WTC11 (cell line): Measurements from ENCODE around the gene MAP1LC3A. TPM values are rescaled to one million over a fixed set of nuclear protein-coding genes. Genes with fewer than 3 reads are reported as not detected.

ENCODE experiments used
- ATAC-seq: fragments of 200-7000 bp; cut with Tn5 transposase; 2 replicates; pipeline ENCODE4 v1.10.0; 2021; ENCODE audit warnings: mild to moderate bottlenecking, moderate library complexity
- CTCF ChIA-PET: fragments of 300-600 bp; sonication (Branson Sonifier 250); formaldehyde crosslinking; loops from one replicate; lab custom pipeline; 2021; ENCODE audit warnings: antibody characterized with exemption; lab: Charles Lee
- POLR2A ChIA-PET: fragments of 350-600 bp; sonication (Branson Sonifier 250); formaldehyde crosslinking; loops from one replicate; lab custom pipeline; 2021; ENCODE audit warnings: antibody characterized with exemption; lab: Charles Lee
- DNase-seq: peaks from one replicate; pipeline ENCODE4 v3.0.0; 2021; ENCODE audit warnings: low spot score
- H3K27ac Mint-ChIP-seq: 2 replicates; pipeline ENCODE4 v1.8.0; 2021; ENCODE audit warnings: mixed read lengths
- H3K27me3 Mint-ChIP-seq: 2 replicates; pipeline ENCODE4 v1.8.0; 2021; ENCODE audit warnings: low read depth, mild to moderate bottlenecking, moderate library complexity, mixed read lengths
- H3K36me3 Mint-ChIP-seq: 2 replicates; pipeline ENCODE4 v1.8.0; 2021; ENCODE audit warnings: mixed read lengths
- H3K4me1 Mint-ChIP-seq: 2 replicates; pipeline ENCODE4 v1.8.0; 2022; ENCODE audit warnings: mixed read lengths
- H3K4me3 Mint-ChIP-seq: 2 replicates; pipeline ENCODE4 v1.8.0; 2021; ENCODE audit warnings: mild to moderate bottlenecking, moderate library complexity, mixed read lengths
- H3K9me3 Mint-ChIP-seq: 2 replicates; pipeline ENCODE4 v1.8.0; 2021; ENCODE audit warnings: mixed read lengths
- ATF1 ChIP-seq: sonication (generic); formaldehyde crosslinking; IDR thresholded peaks from 2 replicates; pipeline ENCODE4 v1.8.1; 2023; ENCODE audit warnings: mild to moderate bottlenecking, moderate library complexity, missing genetic modification reagents
- E2F1 ChIP-seq: sonication (generic); formaldehyde crosslinking; IDR thresholded peaks from 2 replicates; pipeline ENCODE4 v1.8.0; 2022; ENCODE audit warnings: mild to moderate bottlenecking, missing genetic modification reagents
- EMX1 ChIP-seq: fragments of 250-450 bp; sonication (Bioruptor Pico); IDR thresholded peaks from 2 replicates; pipeline ENCODE4 v1.8.0; 2021; ENCODE audit warnings: mild to moderate bottlenecking
- FOXP1 ChIP-seq: sonication (generic); formaldehyde crosslinking; IDR thresholded peaks from 2 replicates; pipeline ENCODE4 v1.8.0; 2022; ENCODE audit warnings: missing genetic modification reagents, mild to moderate bottlenecking, moderate library complexity, borderline replicate concordance
- NR3C1 ChIP-seq: sonication (generic); formaldehyde crosslinking; conservative IDR thresholded peaks from 2 replicates; pipeline ENCODE4 v1.8.1; 2023; ENCODE audit warnings: low read depth, mild to moderate bottlenecking, missing genetic modification reagents
- RORB ChIP-seq: fragments of 250-450 bp; sonication (Bioruptor Pico); IDR thresholded peaks from 2 replicates; pipeline ENCODE4 v1.9.0; 2021; ENCODE audit warnings: mild to moderate bottlenecking
- USF1 ChIP-seq: sonication (generic); formaldehyde crosslinking; IDR thresholded peaks from 2 replicates; pipeline ENCODE4 v1.8.0; 2022; ENCODE audit warnings: mild to moderate bottlenecking, missing genetic modification reagents
- ZBTB21 ChIP-seq: sonication (generic); formaldehyde crosslinking; IDR thresholded peaks from 2 replicates; pipeline ENCODE4 v1.8.1; 2023; ENCODE audit warnings: mild to moderate bottlenecking, missing genetic modification reagents, borderline replicate concordance
- ZBTB43 ChIP-seq: sonication (generic); formaldehyde crosslinking; IDR thresholded peaks from 2 replicates; pipeline ENCODE4 v1.8.1; 2023; ENCODE audit warnings: mild to moderate bottlenecking, missing genetic modification reagents
- ZNF138 ChIP-seq: sonication (generic); formaldehyde crosslinking; conservative IDR thresholded peaks from 2 replicates; pipeline ENCODE4 v1.8.1; 2022; ENCODE audit warnings: mild to moderate bottlenecking, moderate library complexity, missing genetic modification reagents
- ZNF281 ChIP-seq: sonication (generic); formaldehyde crosslinking; IDR thresholded peaks from 2 replicates; pipeline ENCODE4 v1.8.0; 2023; ENCODE audit warnings: mild to moderate bottlenecking, missing genetic modification reagents
- ZNF396 ChIP-seq: fragments of 250-450 bp; sonication (Bioruptor Pico); IDR thresholded peaks from 2 replicates; pipeline ENCODE4 v1.8.0; 2021; ENCODE audit warnings: mild to moderate bottlenecking, moderate library complexity, borderline replicate concordance
- total RNA-seq: library from RNA; stranded (reverse); gene quantifications from 3 replicates; pipeline ENCODE4 v1.2.3, GENCODE V29; 2021
- TF ChIP-seq, protein P1 (sequence below): sonication (generic); formaldehyde crosslinking; IDR thresholded peaks from 2 replicates; pipeline ENCODE4 v1.8.1; 2023; ENCODE audit warnings: mild to moderate bottlenecking, missing genetic modification reagents, moderate library complexity
- TF ChIP-seq, protein P2 (sequence below): fragments of 250-450 bp; sonication (Bioruptor Pico); IDR thresholded peaks from 2 replicates; pipeline ENCODE4 v1.8.0; 2021; ENCODE audit warnings: mild to moderate bottlenecking
- TF ChIP-seq, protein P3 (sequence below): sonication (generic); formaldehyde crosslinking; IDR thresholded peaks from 2 replicates; pipeline ENCODE4 v1.8.0; 2023; ENCODE audit warnings: missing genetic modification reagents, mild to moderate bottlenecking, borderline replicate concordance
- TF ChIP-seq, protein P4 (sequence below): sonication (generic); formaldehyde crosslinking; IDR thresholded peaks from 2 replicates; pipeline ENCODE4 v1.8.0; 2022; ENCODE audit warnings: mild to moderate bottlenecking, missing genetic modification reagents

The MAP1LC3A gene
- total RNA-seq, 1 experiment from 2014 or later, result 7.5 TPM

DNA sequence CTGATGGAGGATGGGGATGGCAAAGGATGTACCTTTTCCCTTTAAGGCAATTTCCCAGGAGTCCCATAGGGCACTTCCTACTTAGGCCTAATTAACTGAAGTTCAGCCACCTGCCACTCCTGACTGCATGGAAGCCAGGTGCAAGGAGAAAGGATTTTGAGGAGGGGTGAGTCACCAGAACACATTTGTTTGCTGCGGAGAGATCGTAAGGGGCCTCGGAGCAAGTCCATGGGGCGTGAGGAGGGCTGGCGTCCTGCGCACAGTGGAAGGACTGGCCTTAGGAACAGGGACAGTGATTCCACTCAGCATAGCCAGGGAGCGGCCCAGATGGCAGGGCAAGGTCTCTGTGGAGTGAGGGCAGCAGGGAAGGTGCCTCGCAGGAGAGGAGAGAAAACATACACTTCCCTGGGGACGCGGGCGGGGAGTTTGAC, 11.8 kb upstream of the MAP1LC3A start:
- Mint-ChIP-seq H3K27me3 (0 out of 2 replicates have a peak, but pooled peaks cover 3% of the 10 kb centered on the region), H3K9me3 (no peaks in the 10 kb centered on the region)
- TF ChIP-seq USF1 (CRISPR knock-in tag) (no peak), ATF1 (CRISPR knock-in tag) (no peak), FOXP1 (no peak), RORB (CRISPR knock-in tag) (no peak)
- TF ChIP-seq, protein P1, sequence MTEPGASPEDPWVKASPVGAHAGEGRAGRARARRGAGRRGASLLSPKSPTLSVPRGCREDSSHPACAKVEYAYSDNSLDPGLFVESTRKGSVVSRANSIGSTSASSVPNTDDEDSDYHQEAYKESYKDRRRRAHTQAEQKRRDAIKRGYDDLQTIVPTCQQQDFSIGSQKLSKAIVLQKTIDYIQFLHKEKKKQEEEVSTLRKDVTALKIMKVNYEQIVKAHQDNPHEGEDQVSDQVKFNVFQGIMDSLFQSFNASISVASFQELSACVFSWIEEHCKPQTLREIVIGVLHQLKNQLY, result no peak
- TF ChIP-seq, protein P2, sequence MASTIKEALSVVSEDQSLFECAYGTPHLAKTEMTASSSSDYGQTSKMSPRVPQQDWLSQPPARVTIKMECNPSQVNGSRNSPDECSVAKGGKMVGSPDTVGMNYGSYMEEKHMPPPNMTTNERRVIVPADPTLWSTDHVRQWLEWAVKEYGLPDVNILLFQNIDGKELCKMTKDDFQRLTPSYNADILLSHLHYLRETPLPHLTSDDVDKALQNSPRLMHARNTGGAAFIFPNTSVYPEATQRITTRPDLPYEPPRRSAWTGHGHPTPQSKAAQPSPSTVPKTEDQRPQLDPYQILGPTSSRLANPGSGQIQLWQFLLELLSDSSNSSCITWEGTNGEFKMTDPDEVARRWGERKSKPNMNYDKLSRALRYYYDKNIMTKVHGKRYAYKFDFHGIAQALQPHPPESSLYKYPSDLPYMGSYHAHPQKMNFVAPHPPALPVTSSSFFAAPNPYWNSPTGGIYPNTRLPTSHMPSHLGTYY (CRISPR knock-in tag), result no peak
- TF ChIP-seq, protein P3, sequence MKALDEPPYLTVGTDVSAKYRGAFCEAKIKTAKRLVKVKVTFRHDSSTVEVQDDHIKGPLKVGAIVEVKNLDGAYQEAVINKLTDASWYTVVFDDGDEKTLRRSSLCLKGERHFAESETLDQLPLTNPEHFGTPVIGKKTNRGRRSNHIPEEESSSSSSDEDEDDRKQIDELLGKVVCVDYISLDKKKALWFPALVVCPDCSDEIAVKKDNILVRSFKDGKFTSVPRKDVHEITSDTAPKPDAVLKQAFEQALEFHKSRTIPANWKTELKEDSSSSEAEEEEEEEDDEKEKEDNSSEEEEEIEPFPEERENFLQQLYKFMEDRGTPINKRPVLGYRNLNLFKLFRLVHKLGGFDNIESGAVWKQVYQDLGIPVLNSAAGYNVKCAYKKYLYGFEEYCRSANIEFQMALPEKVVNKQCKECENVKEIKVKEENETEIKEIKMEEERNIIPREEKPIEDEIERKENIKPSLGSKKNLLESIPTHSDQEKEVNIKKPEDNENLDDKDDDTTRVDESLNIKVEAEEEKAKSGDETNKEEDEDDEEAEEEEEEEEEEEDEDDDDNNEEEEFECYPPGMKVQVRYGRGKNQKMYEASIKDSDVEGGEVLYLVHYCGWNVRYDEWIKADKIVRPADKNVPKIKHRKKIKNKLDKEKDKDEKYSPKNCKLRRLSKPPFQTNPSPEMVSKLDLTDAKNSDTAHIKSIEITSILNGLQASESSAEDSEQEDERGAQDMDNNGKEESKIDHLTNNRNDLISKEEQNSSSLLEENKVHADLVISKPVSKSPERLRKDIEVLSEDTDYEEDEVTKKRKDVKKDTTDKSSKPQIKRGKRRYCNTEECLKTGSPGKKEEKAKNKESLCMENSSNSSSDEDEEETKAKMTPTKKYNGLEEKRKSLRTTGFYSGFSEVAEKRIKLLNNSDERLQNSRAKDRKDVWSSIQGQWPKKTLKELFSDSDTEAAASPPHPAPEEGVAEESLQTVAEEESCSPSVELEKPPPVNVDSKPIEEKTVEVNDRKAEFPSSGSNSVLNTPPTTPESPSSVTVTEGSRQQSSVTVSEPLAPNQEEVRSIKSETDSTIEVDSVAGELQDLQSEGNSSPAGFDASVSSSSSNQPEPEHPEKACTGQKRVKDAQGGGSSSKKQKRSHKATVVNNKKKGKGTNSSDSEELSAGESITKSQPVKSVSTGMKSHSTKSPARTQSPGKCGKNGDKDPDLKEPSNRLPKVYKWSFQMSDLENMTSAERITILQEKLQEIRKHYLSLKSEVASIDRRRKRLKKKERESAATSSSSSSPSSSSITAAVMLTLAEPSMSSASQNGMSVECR (CRISPR knock-in tag), result no peak
- TF ChIP-seq, all 79 proteins: peak for 0
- Mint-ChIP-seq H3K4me1 (peaks cover 20% of the 10 kb centered on the region), H3K4me3 (no peak overlapping the region), H3K36me3 (no peaks in the 10 kb centered on the region), H3K27ac (no peak overlapping the region)
- CTCF ChIA-PET, result no interaction called here
- POLR2A ChIA-PET, result no interaction called here
- DNase-seq (no peak), ATAC-seq (no peak)

DNA sequence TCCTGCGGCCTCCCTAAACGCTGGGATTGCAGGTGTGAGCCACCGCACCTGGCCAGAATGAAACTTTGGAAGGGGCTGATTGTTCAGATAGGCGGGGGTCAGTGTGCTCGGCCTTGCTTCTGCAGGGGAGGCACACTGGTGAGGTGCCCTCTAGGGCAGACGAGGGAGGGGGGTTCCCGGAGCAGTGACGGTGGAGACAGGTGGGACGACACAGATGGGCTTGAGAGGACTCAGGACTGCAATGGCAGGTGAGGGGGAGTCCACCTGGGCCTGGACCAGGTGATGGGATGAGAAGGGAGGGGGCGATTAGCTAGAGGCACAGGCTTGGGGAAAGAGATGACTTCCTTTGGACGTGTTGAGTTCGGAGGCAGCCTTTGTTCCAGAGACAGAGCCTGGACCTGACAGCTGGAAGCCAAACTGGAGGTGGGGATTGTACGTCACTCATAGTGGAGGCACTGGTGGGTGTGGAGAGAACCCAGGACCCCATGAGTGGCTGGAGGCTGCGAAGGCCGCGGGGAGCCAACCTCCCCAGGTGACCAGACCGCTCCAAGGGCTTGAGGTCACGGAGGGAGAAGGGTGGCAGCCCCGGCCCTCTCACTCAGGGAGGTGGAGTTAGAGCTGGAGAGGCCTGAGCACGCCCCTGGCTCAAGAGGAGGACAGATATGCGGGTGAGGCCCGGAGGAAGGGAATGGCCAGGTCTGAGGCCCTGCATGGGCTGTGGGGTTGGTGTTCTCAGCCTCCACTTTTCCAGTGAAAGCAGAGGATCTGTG, 10.5 kb upstream of the MAP1LC3A start:
- Mint-ChIP-seq H3K4me3 (no peak overlapping the region), H3K27me3 (0 out of 2 replicates have a peak, but pooled peaks cover 3% of the 10 kb centered on the region), H3K36me3 (no peaks in the 10 kb centered on the region)
- DNase-seq, result no peak
- no peak for ATAC-seq
- ChIA-PET CTCF (interaction anchor here (2.6 kb wide), 1 partner anchor 14 kb away, joined by 10 read pairs; no protein-coding TSS in a partner anchor), POLR2A (no interaction called here)
- TF ChIP-seq, protein P4, sequence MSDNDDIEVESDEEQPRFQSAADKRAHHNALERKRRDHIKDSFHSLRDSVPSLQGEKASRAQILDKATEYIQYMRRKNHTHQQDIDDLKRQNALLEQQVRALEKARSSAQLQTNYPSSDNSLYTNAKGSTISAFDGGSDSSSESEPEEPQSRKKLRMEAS (CRISPR knock-in tag), result no peak
- TF ChIP-seq ZNF138 (CRISPR knock-in tag) (no peak), E2F1 (CRISPR knock-in tag) (no peak), ZNF281 (CRISPR knock-in tag) (no peak), EMX1 (no peak), ZBTB43 (CRISPR knock-in tag) (no peak), NR3C1 (CRISPR knock-in tag) (no peak), ZBTB21 (no peak), ZNF396 (CRISPR knock-in tag) (no peak)
- TF ChIP-seq, all 79 proteins: peak for 0
- peaks cover 20% of the 10 kb centered on the region for H3K4me1 Mint-ChIP-seq
- no peaks in the 10 kb centered on the region for H3K9me3 Mint-ChIP-seq
- peak overlapping the region; percentile 27; the same call in 1 of the 2 replicates for H3K27ac Mint-ChIP-seq
